Thyroid gland (tissue), 4 donors: Measurements from ENCODE around the gene OPN5. TPM values are rescaled to one million over a fixed set of nuclear protein-coding genes. Genes with fewer than 3 reads are reported as not detected.

Experiments used
- DNase-seq, 2 donors: peaks; one replicate each; pipeline ENCODE4 v3.0.0-alpha.2; 2019
- H3K27ac ChIP-seq, 3 donors: fragments of 200-600 bp; sonication (generic); 1 replicate in 2 of 3; 2 replicates in 1 of 3; pipeline ENCODE4 v1.5.1; 2016 to 2019; ENCODE audit warnings: mild to moderate bottlenecking in 1 of 3, moderate library complexity in 1 of 3
- H3K27me3 ChIP-seq: fragments of 200-600 bp; sonication (generic); one replicate; pipeline ENCODE4 v1.5.1; 2019
- H3K36me3 ChIP-seq, 2 donors: fragments of 200-600 bp; sonication (generic); one replicate each; pipeline ENCODE4 v1.5.1; 2016 to 2019
- H3K4me1 ChIP-seq, 2 donors: fragments of 200-600 bp; sonication (generic); one replicate each; pipeline ENCODE4 v1.5.1; 2017 to 2019
- H3K4me3 ChIP-seq, 3 donors: fragments of 200-600 bp; sonication (generic); replicated peaks in 1 of 3; 1 replicate in 2 of 3; 2 replicates in 1 of 3; pipeline ENCODE4 v1.5.1; 2016; ENCODE audit warnings: mild to moderate bottlenecking in 1 of 3
- H3K9me3 ChIP-seq: fragments of 200-600 bp; sonication (generic); one replicate; pipeline ENCODE4 v1.5.1; 2017
- POLR2A ChIP-seq, 2 donors: fragments of 450-650 bp; IDR thresholded peaks; one replicate each; pipeline ENCODE4 v1.6.1; 2017; ENCODE audit warnings: antibody characterized with exemption in 2 of 2, mild to moderate bottlenecking in 2 of 2, moderate library complexity in 1 of 2
- WGBS, 2 donors: methylation state at CpG; one replicate each; pipeline ENCODE4 v1.1.5; 2017; 5-methylcytosine and 5-hydroxymethylcytosine counted together
- intact Hi-C: fragments of 100-400 bp; cut with DNase I; formaldehyde crosslinking; loops from one replicate; pipeline ENCODE4 v1.15.1; 2023
- total RNA-seq, 4 donors: library from RNA; depleted of rRNA; stranded (reverse); fragments of >200 nt; gene quantifications; one replicate each; pipeline ENCODE4 v1.2.3, GENCODE V29; 2016
- TF ChIP-seq, protein P1 (sequence below), 6 experiments: fragments of 200-600 bp in 3 of 6; fragments of 450-650 bp in 3 of 6; sonication (generic) in 3 of 6; IDR thresholded peaks; one replicate each; pipeline ENCODE4 v1.5.1; 2016 to 2019; ENCODE audit warnings: antibody characterized with exemption in 6 of 6, mild to moderate bottlenecking in 2 of 6, inconsistent platforms in 1 of 6, moderate library complexity in 1 of 6

The OPN5 gene
- total RNA-seq, 4 donors from 2014 or later, result not detected

GRCh38 chr6:47817749-47818148, 35.9 kb downstream of the OPN5 start:
- Histone ChIP-seq H3K27me3 (no peaks in the 10 kb centered on the region), H3K4me1 (no peaks in the 10 kb centered on the region), H3K4me3 (no peak overlapping the region), H3K27ac (no peak overlapping the region), H3K36me3 (no peaks in the 10 kb centered on the region), H3K9me3 (no peaks in the 10 kb centered on the region)
- no peak for TF ChIP-seq POLR2A (IDR thresholded peaks at IDR 0.05)
- TF ChIP-seq, protein P1, sequence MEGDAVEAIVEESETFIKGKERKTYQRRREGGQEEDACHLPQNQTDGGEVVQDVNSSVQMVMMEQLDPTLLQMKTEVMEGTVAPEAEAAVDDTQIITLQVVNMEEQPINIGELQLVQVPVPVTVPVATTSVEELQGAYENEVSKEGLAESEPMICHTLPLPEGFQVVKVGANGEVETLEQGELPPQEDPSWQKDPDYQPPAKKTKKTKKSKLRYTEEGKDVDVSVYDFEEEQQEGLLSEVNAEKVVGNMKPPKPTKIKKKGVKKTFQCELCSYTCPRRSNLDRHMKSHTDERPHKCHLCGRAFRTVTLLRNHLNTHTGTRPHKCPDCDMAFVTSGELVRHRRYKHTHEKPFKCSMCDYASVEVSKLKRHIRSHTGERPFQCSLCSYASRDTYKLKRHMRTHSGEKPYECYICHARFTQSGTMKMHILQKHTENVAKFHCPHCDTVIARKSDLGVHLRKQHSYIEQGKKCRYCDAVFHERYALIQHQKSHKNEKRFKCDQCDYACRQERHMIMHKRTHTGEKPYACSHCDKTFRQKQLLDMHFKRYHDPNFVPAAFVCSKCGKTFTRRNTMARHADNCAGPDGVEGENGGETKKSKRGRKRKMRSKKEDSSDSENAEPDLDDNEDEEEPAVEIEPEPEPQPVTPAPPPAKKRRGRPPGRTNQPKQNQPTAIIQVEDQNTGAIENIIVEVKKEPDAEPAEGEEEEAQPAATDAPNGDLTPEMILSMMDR (IDR thresholded peaks at IDR 0.05), result no peak
- DNase-seq, result no peak
- intact Hi-C loops, result no loop called here
- WGBS, 2 donors, result 94 to 95% methylated on average over 4 of the region's 4 CpGs

GRCh38 chr6:47819461-47819860, 37.6 kb downstream of the OPN5 start:
- 82% methylated on average over 3 of the region's 3 CpGs for WGBS, 2 donors
- intact Hi-C loops, result no loop called here
- DNase-seq, result no peak

GRCh38 chr6:47822856-47823554, 41.2 kb downstream of the OPN5 start:
- Histone ChIP-seq H3K36me3 (no peaks in the 10 kb centered on the region), H3K27ac (no peak overlapping the region), H3K4me1 (no peaks in the 10 kb centered on the region), H3K27me3 (no peaks in the 10 kb centered on the region), H3K4me3 (no peak overlapping the region), H3K9me3 (no peaks in the 10 kb centered on the region)
- intact Hi-C loops, result no loop called here
- WGBS, 2 donors, result 86 to 90% methylated on average over 6 of the region's 6 CpGs
- no peak for DNase-seq
- no peak for TF ChIP-seq POLR2A (IDR thresholded peaks at IDR 0.05)
- TF ChIP-seq, protein P1 (IDR thresholded peaks at IDR 0.05), result no peak

More at GRCh38 chr6:47819461-47819860, 37.6 kb downstream of the OPN5 start:
- Histone ChIP-seq H3K4me3 (no peak overlapping the region), H3K9me3 (no peaks in the 10 kb centered on the region), H3K27me3 (no peaks in the 10 kb centered on the region), H3K36me3 (no peaks in the 10 kb centered on the region), H3K27ac (no peak overlapping the region), H3K4me1 (no peaks in the 10 kb centered on the region)
- TF ChIP-seq POLR2A (IDR thresholded peaks at IDR 0.05), result no peak
- TF ChIP-seq, protein P1 (IDR thresholded peaks at IDR 0.05), result no peak

- H3K4me1 ChIP-seq, result no peaks in the 10 kb centered on the region
- 36 to 41% methylated on average over 2 of the region's 2 CpGs for WGBS, 2 donors
- no peaks in the 10 kb centered on the region for H3K27me3 ChIP-seq
- intact Hi-C loops, result no loop called here
- DNase-seq, result no peak
- H3K9me3 ChIP-seq, result no peaks in the 10 kb centered on the region
- TF ChIP-seq, protein P1 (IDR thresholded peaks at IDR 0.05), result no peak
- no peak for TF ChIP-seq POLR2A (IDR thresholded peaks at IDR 0.05)
- no peaks in the 10 kb centered on the region for H3K36me3 ChIP-seq
- H3K27ac ChIP-seq, result no peak overlapping the region
- no peak overlapping the region for H3K4me3 ChIP-seq
These were observed 50.7 kb downstream of the OPN5 start for GRCh38 chr6:47832386-47833100.

- H3K9me3 ChIP-seq, result no peaks in the 10 kb centered on the region
These were observed 52.4 kb downstream of the OPN5 start for GRCh38 chr6:47834196-47834595.

More at GRCh38 chr6:47834196-47834595, 52.4 kb downstream of the OPN5 start:
- H3K36me3 ChIP-seq, result no peaks in the 10 kb centered on the region
- H3K27me3 ChIP-seq, result no peaks in the 10 kb centered on the region
- TF ChIP-seq POLR2A (IDR thresholded peaks at IDR 0.05), result no peak
- TF ChIP-seq, protein P1 (IDR thresholded peaks at IDR 0.05), result no peak
- no peak overlapping the region for H3K4me3 ChIP-seq
- no peak for DNase-seq
- intact Hi-C loops, result no loop called here
- no peak overlapping the region for H3K27ac ChIP-seq
- H3K4me1 ChIP-seq, result no peaks in the 10 kb centered on the region
